AG20443 (cell line): Measurements from ENCODE around the gene LRIT2.
A peak's percentile ranks its signal among the peaks of the same experiment; 100 is the strongest.

Experiments
- DNase-seq: peaks from one replicate; pipeline ENCODE4 v3.0.0; 2012; ENCODE audit warnings: low spot score, mixed read lengths

The LRIT2 gene

GRCh38 chr10:84205853-84206525 is 19.4 kb downstream of the LRIT2 start:
- no peak for DNase-seq

- DNase-seq = peak; percentile 77
These were observed 20.1 kb downstream of the LRIT2 start for GRCh38 chr10:84205049-84205852.

- DNase-seq = no peak
These were observed 20.7 kb downstream of the LRIT2 start for GRCh38 chr10:84204610-84205009.

- DNase-seq = peak; percentile 35
These were observed 21.2 kb downstream of the LRIT2 start for GRCh38 chr10:84204122-84204521.

GRCh38 chr10:84202349-84202748 is 23.0 kb downstream of the LRIT2 start:
- no peak for DNase-seq

- no peak for DNase-seq
These were observed 23.7 kb downstream of the LRIT2 start for GRCh38 chr10:84201682-84202081.

- DNase-seq = no peak
These were observed 24.1 kb downstream of the LRIT2 start for GRCh38 chr10:84201244-84201606.

- DNase-seq = no peak
These were observed 24.7 kb downstream of the LRIT2 start for GRCh38 chr10:84200537-84201243.

- DNase-seq = no peak
These were observed 27.0 kb downstream of the LRIT2 start for GRCh38 chr10:84198206-84198915.

- no peak for DNase-seq
These were observed 27.7 kb downstream of the LRIT2 start for GRCh38 chr10:84197643-84198042.

GRCh38 chr10:84196941-84197340 is 28.4 kb downstream of the LRIT2 start:
- DNase-seq = no peak

GRCh38 chr10:84196083-84196482 is 29.3 kb downstream of the LRIT2 start:
- no peak for DNase-seq

GRCh38 chr10:84195044-84195830 is 30.1 kb downstream of the LRIT2 start:
- no peak for DNase-seq

GRCh38 chr10:84194424-84195043 is 30.8 kb downstream of the LRIT2 start, which contains the start of gene CDHR1:
Gene CDHR1, plus strand, starts transcription at chr10:84194537. Its CDS starts 224 bp downstream, at chr10:84194761.
- peak; percentile 66 for DNase-seq

GRCh38 chr10:84193846-84194423 is 31.4 kb downstream of the LRIT2 start:
- no peak for DNase-seq

- DNase-seq = no peak
These were observed 32.0 kb downstream of the LRIT2 start for GRCh38 chr10:84193327-84193726.

- DNase-seq = no peak
These were observed 34.2 kb downstream of the LRIT2 start for GRCh38 chr10:84191106-84191505.

GRCh38 chr10:84190621-84191020 is 34.7 kb downstream of the LRIT2 start:
- DNase-seq = no peak

- no peak for DNase-seq
These were observed 36.5 kb downstream of the LRIT2 start for GRCh38 chr10:84188815-84189214.

GRCh38 chr10:84185526-84186175 is 39.7 kb downstream of the LRIT2 start:
- DNase-seq = no peak
